GM21360 (cell line): ENCODE results near the gene GALNTL6.
"Not testable (repeated sequence)": the region's sequence is repeated elsewhere in the genome, so short reads cannot be mapped to it uniquely, and the experiment has no call there.

Experiments
- ATAC-seq: cut with Tn5 transposase; IDR thresholded peaks from one replicate; pipeline ENCODE4 v1.9.1; 2021; ENCODE audit warnings: mild to moderate bottlenecking, moderate library complexity; ENCODE audit not compliant: unreplicated experiment

Gene GALNTL6

DNA sequence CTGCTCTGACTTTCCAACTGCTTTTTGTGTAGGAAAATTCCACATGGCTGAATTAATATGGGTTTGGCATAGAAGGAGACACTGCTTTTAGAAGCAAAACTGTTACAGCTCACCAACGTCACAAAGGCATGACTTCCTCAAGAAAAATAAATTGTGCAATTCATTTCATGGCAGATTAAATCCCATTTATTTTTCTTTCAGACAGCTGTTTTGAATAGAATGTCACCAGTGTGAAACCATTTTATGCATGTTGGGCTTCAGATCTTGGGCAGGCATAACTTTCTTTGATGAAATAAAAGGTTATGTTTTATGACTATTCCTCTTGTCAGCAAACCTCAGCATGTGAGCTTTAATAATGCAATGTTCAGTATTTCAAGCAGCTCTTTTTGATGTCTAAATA, 542.8 kb downstream of the GALNTL6 start:
- no peak for ATAC-seq

DNA sequence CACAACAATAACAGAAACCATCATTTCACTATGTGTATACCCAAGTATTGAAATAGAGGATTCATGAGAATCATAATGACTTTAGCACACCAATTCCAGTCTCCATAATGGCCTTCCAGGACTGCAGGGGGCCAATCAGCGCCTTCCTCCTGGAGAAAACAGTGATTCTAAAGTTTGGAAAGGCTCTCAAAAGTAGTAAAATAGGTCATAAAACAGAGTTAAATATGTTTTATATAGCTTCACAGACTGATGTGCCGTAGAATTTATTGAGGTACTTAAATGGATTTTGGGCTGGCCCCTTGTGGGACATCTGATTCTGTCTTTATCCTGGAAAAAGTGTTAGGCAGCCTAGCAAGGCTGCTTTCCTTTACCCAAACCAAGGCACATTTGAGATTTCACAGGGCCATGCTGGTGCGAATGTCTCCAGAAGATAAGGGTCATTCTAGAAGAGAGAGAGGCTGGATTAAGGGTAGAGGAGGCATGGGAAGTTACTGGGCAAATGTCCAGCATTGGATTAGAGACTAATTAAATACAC, 543.9 kb downstream of the GALNTL6 start:
- no peak for ATAC-seq

DNA sequence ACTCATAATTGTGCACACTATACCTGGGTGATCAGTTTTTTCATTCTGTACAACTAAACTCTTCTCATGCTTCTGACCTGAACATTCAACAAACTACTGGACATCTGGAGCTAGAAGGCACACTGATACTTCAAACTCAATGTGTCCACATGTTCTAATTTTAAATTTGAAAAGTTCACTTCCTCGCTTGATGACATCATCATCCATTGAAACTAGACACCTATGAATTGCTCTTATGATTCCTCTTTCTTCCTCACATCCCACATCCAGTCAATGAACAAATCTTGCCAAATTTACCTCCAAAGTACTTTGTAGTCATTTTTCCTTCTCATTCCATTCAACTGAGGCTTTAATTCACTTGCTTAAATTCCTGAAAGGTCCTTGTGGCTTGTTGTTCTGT, 549.4 kb downstream of the GALNTL6 start:
- ATAC-seq: no peak

- ATAC-seq: no peak
Observed at GRCh38 chr4:172369471-172369959, 556.3 kb downstream of the GALNTL6 start.

DNA sequence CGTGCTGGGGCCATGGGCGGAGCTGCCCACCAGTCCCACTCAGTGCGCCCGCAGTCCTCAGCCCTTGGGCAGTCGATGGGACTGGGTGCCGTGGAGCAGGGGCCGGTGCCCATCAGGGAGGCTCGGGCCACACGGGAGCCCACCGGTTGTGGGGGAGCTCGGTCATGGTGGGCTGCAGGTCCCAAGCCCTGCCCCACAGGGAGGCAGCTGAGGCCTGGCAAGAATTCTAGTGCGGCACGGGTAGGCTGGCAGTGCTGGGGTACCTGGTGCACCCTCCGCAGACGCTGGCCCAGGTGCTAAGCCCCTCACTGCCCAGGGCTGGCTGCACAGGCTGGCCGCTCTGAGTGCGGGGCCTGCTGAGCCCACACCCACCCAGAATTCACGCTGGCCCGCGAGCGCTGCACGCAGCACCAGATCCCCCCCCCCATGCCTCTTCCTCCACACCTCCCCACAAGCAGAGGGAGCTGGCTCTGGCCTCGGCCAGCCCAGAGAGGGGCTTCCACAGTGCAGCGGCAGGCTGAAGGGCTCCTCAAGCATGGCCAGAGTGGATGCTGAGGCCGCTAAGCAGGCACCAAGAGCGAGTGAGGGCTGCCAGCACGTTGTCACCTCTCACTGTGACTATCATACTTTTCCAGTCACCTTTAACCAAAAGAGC, 564.4 kb downstream of the GALNTL6 start:
- ATAC-seq: no peak

- no peak for ATAC-seq
Observed at GRCh38 chr4:172379834-172380233, 566.6 kb downstream of the GALNTL6 start.

GRCh38 chr4:172390331-172390730, 577.1 kb downstream of the GALNTL6 start:
- no peak for ATAC-seq

- no peak for ATAC-seq
Observed at GRCh38 chr4:172392741-172393140, 579.5 kb downstream of the GALNTL6 start.

DNA sequence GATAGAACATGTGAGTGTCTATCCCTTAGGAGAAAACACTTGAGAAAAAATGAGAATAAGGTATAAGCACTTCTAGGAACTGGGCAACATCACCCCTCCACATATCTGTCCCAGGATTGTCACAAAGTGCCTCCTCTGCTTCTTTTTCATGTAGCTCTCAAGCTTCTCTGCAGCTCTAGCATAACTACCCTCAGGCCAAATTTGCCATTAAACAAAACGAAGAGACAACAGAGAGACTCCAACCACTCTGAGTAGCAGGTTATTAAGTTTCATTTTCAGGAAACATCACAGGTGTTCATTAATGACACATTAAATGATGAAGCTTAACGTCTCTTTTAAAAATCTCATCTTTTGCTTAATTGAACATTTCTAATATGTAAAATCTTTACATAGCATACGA, 580.0 kb downstream of the GALNTL6 start:
- no peak for ATAC-seq

DNA sequence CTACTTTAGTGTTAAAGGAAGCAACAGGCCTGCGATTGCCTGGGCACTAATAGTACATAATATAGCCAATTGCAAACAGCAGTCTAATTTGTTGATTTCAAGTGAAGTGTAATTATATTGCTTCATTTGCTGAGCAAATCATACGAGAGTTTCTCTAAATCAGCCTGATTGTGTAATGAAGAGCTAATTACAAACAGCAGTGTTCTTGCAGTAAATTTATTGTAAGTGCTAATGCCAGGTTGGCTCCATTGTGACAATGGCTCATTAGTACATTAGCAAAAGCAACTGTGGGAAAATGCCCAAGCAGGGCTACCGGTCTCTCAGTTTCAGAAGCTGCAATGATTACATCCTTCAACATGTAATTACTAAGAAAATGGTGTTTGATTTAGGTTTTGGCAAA, 591.5 kb downstream of the GALNTL6 start:
- no peak for ATAC-seq

GRCh38 chr4:172410363-172410762, 597.2 kb downstream of the GALNTL6 start:
- ATAC-seq: no peak

- no peak for ATAC-seq
Observed at GRCh38 chr4:172411149-172411548, 597.9 kb downstream of the GALNTL6 start.

DNA sequence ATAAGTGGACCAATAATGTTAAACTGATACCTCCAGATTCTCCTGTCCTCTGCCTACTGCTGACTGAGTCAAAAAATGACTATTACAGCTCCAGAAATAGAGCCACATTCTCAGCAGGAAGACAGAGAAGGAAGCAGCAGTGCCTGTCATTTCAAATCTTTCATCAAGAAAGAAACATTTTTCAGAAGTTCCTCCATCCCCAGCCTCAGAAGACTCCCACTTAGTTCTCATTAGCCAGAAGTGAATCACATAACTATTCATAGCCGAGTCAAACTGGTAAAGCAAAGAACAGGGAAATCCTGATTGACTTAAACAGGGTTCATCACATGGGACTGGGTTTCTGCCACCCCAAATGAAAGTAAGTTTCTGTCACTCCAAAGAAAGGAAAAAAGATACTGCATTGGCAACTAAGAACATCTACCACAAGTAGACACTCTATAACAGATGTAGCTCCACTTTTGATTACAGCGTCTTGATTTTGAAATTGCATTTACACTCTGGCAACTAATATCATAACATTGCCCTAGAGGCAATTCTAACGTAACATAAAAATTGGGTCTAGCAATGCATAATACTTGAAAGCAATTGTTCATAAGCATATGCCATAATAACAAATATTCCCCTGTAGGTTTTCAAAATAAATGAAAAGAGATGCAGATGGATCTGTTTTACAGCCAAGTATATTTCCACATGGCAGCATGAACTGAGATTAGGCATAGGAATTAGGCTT, 599.8 kb downstream of the GALNTL6 start:
- no peak for ATAC-seq

- ATAC-seq: not testable (repeated sequence)
Observed at GRCh38 chr4:172428979-172429378, 615.8 kb downstream of the GALNTL6 start.

- ATAC-seq: no peak
Observed at GRCh38 chr4:172480471-172480870, 667.3 kb downstream of the GALNTL6 start.

DNA sequence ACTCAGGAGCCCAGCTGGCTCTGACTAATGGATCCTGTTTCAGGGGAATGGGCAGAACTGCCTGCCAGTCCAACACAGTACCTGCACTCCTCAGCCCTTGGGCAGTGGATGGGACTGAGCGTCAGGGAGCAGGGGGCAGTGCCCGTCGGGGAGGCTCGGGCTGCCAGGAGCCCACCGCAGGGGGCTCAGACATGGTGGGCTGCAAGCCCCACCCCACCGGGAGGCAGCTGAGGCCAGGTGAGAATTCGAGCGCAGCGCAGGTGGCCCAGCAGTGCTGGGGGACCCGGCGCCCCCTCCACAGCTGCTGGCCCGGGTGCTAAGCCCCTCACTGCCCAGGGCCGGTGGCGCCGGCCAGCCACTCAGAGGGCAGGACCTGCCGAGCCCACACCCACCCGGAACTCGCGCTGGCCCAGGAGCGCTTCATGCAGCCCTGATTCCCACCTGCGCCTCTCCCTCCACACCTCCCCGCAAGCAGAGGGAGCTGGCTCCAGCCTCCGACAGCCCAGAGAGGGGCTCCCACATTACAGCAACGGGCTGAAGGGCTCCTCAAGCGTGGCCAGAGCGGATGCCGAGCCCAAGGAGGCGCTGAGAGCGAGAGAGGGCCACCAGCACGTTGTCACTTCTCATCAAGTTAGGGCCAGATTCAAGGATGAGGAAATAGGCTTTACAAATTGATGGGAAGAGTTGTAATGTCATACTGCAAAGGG, 668.8 kb downstream of the GALNTL6 start:
- ATAC-seq: no peak

DNA sequence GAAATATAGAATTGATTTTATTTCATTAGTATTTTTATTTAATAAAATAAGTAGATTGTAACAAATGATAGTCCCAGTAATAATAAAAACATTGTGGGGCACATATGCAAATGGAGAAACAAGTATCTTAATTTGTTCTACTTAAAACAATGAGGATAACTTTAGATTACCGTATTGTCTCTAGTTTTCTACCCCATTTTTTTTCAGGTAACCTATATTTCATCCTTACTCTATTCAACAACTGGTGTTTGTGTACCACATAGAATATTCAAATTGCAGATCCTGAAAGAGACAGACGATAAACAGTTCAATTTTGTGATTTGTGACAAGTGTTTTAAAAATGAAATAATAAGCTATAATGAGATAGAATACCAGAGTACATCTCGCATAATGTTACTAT, 671.8 kb downstream of the GALNTL6 start:
- ATAC-seq: no peak

DNA sequence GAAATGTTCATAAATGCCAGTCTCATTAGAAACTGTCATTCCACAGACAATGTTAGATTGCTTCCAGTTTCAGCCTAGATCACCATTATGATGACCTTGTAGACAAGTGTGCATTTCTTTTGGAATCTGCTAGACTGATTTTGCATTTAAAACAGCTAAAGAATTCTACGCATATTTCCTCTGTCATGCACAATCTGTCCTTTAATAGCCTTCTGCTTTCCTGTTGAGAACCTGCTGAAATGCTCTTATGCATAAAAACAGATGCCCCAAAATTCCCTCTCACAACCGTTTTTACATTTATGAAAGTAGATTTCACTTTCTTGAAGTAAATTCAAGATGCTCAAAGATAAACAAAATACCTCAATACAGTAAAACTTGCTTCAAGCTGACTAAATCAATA, 673.3 kb downstream of the GALNTL6 start:
- no peak for ATAC-seq

- ATAC-seq: no peak
Observed at GRCh38 chr4:172489861-172490260, 676.7 kb downstream of the GALNTL6 start.

DNA sequence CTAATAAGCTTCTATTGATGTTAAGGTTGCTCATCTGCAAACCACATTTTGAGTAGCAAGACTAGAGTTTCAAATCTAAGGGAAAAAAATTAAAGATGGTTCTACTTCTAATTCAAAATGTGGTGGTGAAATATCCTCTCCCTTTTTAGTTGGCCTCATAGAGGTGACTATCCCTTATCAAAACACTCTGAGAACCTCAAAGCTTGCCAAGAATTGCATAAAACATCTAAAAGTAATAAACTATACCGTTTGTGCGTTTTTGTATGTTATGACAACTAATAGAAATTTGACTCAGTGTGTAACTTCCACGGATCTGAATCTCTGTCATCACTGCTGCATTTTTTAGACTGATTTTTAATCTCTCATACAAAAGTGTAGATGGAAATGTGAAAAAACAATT, 682.6 kb downstream of the GALNTL6 start:
- ATAC-seq: no peak

GRCh38 chr4:172497321-172497720, 684.1 kb downstream of the GALNTL6 start:
- ATAC-seq: no peak

- ATAC-seq: no peak
Observed at GRCh38 chr4:172514011-172514410, 700.8 kb downstream of the GALNTL6 start.
